ENCODE measurements around the gene GDF10. TPM values are rescaled to one million over a fixed set of nuclear protein-coding genes. Genes with fewer than 3 reads are reported as not detected.

Gene GDF10
- total and polyA plus RNA-seq, 8 donors = 0.31 to 2.6 (median 0.90) TPM; not detected in 5

- intact Hi-C loops (cut with DNase I; ENCODE audit: low total_unique reads) = no loop called here
These were observed 57.2 kb downstream of the GDF10 start for GRCh38 chr10:47357131-47357582.

DNA sequence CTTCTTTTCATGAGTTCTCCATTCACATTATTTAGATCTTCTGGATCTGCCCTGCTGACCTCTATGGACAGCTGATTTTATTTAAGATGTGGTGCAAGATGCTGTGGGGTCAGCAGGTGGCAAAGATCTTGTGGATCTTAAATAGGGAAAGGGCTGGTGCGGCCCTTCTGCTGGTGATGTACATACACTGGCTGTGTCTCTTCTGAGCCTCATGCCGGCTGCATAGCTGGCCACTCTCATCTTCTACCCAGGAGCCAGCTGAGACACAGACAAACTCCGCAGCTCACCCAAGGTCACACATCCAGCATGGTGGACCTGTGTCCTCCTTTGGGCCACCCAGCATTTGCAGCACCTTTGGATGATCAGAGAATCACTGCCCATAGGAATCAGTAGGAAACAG is 57.9 kb downstream of the GDF10 start:
- Histone ChIP-seq H3K4me1 (no peaks in the 10 kb centered on the region), H3K27me3 (no peaks in the 10 kb centered on the region), H3K36me3 (no peaks in the 10 kb centered on the region), H3K9me3 (no peaks in the 10 kb centered on the region), H3K4me3 (no peak overlapping the region), H3K27ac (no peak overlapping the region)
- WGBS, 5 donors = 89 to 97% (median 93%) methylated on average over 3 of the region's 3 CpGs
- DNase-seq = no peak
- TF ChIP-seq EP300 (IDR thresholded peaks at IDR 0.05) (no peak), POLR2A (IDR thresholded peaks at IDR 0.05) (no peak), POLR2AphosphoS5 (IDR thresholded peaks at IDR 0.05) (no peak), CTCF (IDR thresholded peaks at IDR 0.05) (no peak)
- intact Hi-C loops (cut with DNase I; ENCODE audit: low total_unique reads) = no loop called here

More at GRCh38 chr10:47357131-47357582, 57.2 kb downstream of the GDF10 start:
- no peaks in the 10 kb centered on the region for H3K27me3 ChIP-seq
- no peaks in the 10 kb centered on the region for H3K9me3 ChIP-seq
- no peak overlapping the region for H3K4me3 ChIP-seq
- 92 to 96% (median 95%) methylated on average over 3 to 12 of the region's 12 CpGs for WGBS, 5 donors
- DNase-seq = no peak
- no peaks in the 10 kb centered on the region for H3K4me1 ChIP-seq
- TF ChIP-seq CTCF (IDR thresholded peaks at IDR 0.05) (no peak), POLR2A (IDR thresholded peaks at IDR 0.05) (no peak), EP300 (IDR thresholded peaks at IDR 0.05) (no peak), POLR2AphosphoS5 (IDR thresholded peaks at IDR 0.05) (no peak)
- H3K36me3 ChIP-seq = no peaks in the 10 kb centered on the region
- H3K27ac ChIP-seq = no peak overlapping the region

DNA sequence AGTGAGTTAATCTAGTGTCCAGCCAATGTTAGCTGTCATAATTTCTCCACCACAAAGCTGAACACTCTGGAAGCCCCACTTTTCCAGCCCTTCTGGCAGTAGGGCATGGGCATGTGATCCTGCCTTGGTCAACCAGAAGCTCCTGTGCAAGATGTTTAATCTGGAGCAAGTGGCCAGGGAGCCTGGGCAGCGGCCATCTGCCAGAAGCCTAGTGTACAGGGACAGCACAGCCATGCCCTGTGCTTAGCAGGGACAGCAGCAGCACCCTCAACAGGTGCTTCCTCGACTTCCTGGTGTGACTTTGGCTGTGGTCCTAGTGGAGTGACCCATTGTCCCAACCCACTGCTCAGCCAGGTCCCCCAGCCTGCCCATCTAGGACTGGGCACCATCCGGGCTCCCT is 58.5 kb downstream of the GDF10 start:
- WGBS, 5 donors = 76 to 100% (median 82%) methylated on average over 2 to 3 of the region's 3 CpGs
- intact Hi-C loops (cut with DNase I; ENCODE audit: low total_unique reads) = no loop called here
- Histone ChIP-seq H3K27ac (no peak overlapping the region), H3K4me1 (no peaks in the 10 kb centered on the region), H3K9me3 (no peaks in the 10 kb centered on the region), H3K27me3 (no peaks in the 10 kb centered on the region), H3K36me3 (no peaks in the 10 kb centered on the region), H3K4me3 (no peak overlapping the region)
- no peak for DNase-seq
- TF ChIP-seq EP300 (IDR thresholded peaks at IDR 0.05) = no peak
- TF ChIP-seq CTCF (IDR thresholded peaks at IDR 0.05) = no peak

DNA sequence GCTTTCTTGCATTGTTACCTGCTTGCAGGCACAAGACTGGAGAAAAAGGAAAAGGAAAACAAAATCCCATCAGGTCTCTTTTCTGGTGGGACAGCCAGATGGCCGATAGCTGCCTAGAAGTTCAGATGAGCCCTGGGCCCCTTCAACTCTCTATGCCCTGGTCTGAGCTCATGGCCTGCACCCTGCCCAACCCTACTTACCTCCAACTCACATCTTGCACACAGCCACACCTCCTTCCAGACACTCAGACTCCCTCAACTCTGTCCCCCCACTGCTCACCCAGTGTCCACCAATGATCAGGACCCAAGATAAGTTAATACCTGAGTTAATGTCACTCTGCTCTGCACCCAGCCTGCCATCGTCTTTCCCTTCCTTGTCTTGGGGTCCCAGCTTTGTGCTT is 59.1 kb downstream of the GDF10 start:
- H3K4me1 ChIP-seq = no peaks in the 10 kb centered on the region
- H3K9me3 ChIP-seq = no peaks in the 10 kb centered on the region
- no peaks in the 10 kb centered on the region for H3K36me3 ChIP-seq
- no peaks in the 10 kb centered on the region for H3K27me3 ChIP-seq
- intact Hi-C loops (cut with DNase I; ENCODE audit: low total_unique reads) = no loop called here
- DNase-seq = no peak
- H3K27ac ChIP-seq = no peak overlapping the region
- no peak overlapping the region for H3K4me3 ChIP-seq
- 83 to 98% (median 94%) methylated on average over 2 of the region's 2 CpGs for WGBS, 5 donors
- TF ChIP-seq EP300 (IDR thresholded peaks at IDR 0.05) (no peak), CTCF (IDR thresholded peaks at IDR 0.05) (no peak), POLR2A (IDR thresholded peaks at IDR 0.05) (no peak), POLR2AphosphoS5 (IDR thresholded peaks at IDR 0.05) (no peak)
